A673 (cell line): Measurements from ENCODE around the gene SLC25A26. TPM values are rescaled to one million over a fixed set of nuclear protein-coding genes. Genes with fewer than 3 reads are reported as not detected.

Source experiments
- BruUV-seq: library from RNA; stranded (reverse); fragments of 400-500 nt; replicated peaks from 2 replicates; lab custom pipeline; 2021; lab: Mats Ljungman, UMichigan
- CTCF ChIA-PET: fragments of 300-600 bp; sonication (Branson Sonifier 250); formaldehyde crosslinking; loops from one replicate; lab custom pipeline; 2022; ENCODE audit warnings: antibody characterized with exemption; lab: Charles Lee
- POLR2A ChIA-PET: fragments of 300-600 bp; sonication (Branson Sonifier 250); formaldehyde crosslinking; loops from one replicate; lab custom pipeline; 2022; ENCODE audit warnings: antibody characterized with exemption; ENCODE audit not compliant: low non-redundant PET; lab: Charles Lee
- DNase-seq: peaks from one replicate; pipeline ENCODE4 v3.0.0-alpha.2; 2015; ENCODE audit warnings: low spot score
- H3K27ac ChIP-seq: fragments of 200-600 bp; sonication (generic); 2 replicates; pipeline ENCODE4 v1.5.1; 2016; ENCODE audit warnings: mixed run types, low read depth, mild to moderate bottlenecking, mixed read lengths, antibody characterized with exemption, low read length; ENCODE audit not compliant: poor library complexity, severe bottlenecking
- H3K27me3 ChIP-seq: fragments of 200-600 bp; sonication (generic); replicated peaks from 2 replicates; pipeline ENCODE4 v1.6.1; 2017; ENCODE audit warnings: mixed run types, low read depth, mild to moderate bottlenecking, mixed read lengths, antibody characterized with exemption, low read length; ENCODE audit not compliant: insufficient read depth, poor library complexity
- H3K36me3 ChIP-seq: fragments of 200-600 bp; sonication (generic); 2 replicates; pipeline ENCODE4 v1.6.1; 2016; ENCODE audit warnings: mixed run types, mild to moderate bottlenecking, mixed read lengths, antibody characterized with exemption, low read length; ENCODE audit not compliant: insufficient read depth, poor library complexity, severe bottlenecking
- H3K4me1 ChIP-seq: fragments of 200-600 bp; sonication (generic); 2 replicates; pipeline ENCODE4 v1.6.1; 2017; ENCODE audit warnings: mixed run types, mild to moderate bottlenecking, mixed read lengths, antibody characterized with exemption, low read length; ENCODE audit not compliant: insufficient read depth, poor library complexity, severe bottlenecking
- H3K4me3 ChIP-seq: fragments of 200-600 bp; sonication (generic); 2 replicates; pipeline ENCODE4 v1.5.1; 2016; ENCODE audit warnings: low read depth, mixed run types, mild to moderate bottlenecking, mixed read lengths, low read length; ENCODE audit not compliant: poor library complexity, severe bottlenecking
- H3K9me3 ChIP-seq: fragments of 200-600 bp; sonication (generic); 2 replicates; pipeline ENCODE4 v1.6.1; 2016; ENCODE audit warnings: mixed run types, low read depth, mild to moderate bottlenecking, mixed read lengths, antibody characterized with exemption, low read length; ENCODE audit not compliant: poor library complexity, severe bottlenecking
- EZH2 ChIP-seq: fragments of 200-600 bp; sonication (generic); IDR thresholded peaks from 2 replicates; pipeline ENCODE4 v1.6.1; 2017; ENCODE audit warnings: borderline replicate concordance, low read depth, mild to moderate bottlenecking, mixed read lengths, antibody characterized with exemption, low read length; ENCODE audit not compliant: poor library complexity, severe bottlenecking
- intact Hi-C: fragments of 100-400 bp; cut with micrococcal nuclease; formaldehyde crosslinking; loops from one replicate; pipeline ENCODE4 v1.10.0; 2022; ENCODE audit not compliant: unreplicated experiment
- total RNA-seq: library from RNA; stranded (reverse); gene quantifications from 2 replicates; pipeline ENCODE4 v1.2.3, GENCODE V29; 2021
- TF ChIP-seq, protein P1 (sequence below): fragments of 300-800, 200-600 bp; sonication (generic); conservative IDR thresholded peaks from 2 replicates; pipeline ENCODE4 v1.5.1; 2017; ENCODE audit warnings: low read depth, mild to moderate bottlenecking, antibody characterized with exemption, low read length, moderate library complexity, mixed read lengths

The SLC25A26 gene
- total RNA-seq, 1 experiment from 2014 or later = 8.9 TPM

DNA sequence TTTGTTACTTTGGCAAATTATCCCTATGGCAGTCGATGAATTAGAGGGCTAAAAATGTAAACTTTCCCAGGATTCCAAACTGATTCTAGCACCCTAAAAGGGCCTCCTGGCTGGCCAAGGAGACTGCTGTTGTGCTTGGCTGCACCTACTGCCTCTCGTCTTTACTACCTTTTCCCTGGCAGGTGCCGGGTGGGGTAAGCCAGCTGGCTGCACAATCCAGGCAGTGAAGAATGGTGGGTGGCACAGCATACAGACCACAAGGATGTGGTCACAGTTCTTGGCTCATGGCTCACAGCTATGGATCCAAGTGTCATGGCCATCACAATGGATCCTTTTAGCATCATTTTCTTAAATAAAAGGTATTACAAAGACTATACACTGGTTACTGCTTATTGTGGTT, 20.7 kb upstream of the SLC25A26 start:
- H3K4me1 ChIP-seq = peaks cover 5% of the 10 kb centered on the region
- no peaks in the 10 kb centered on the region for H3K36me3 ChIP-seq
- CTCF ChIA-PET = no interaction called here
- H3K4me3 ChIP-seq = no peak overlapping the region
- no peaks in the 10 kb centered on the region for H3K27me3 ChIP-seq
- H3K27ac ChIP-seq = no peak overlapping the region
- H3K9me3 ChIP-seq = no peaks in the 10 kb centered on the region
- BruUV-seq = no TSS peak
- TF ChIP-seq, protein P1, sequence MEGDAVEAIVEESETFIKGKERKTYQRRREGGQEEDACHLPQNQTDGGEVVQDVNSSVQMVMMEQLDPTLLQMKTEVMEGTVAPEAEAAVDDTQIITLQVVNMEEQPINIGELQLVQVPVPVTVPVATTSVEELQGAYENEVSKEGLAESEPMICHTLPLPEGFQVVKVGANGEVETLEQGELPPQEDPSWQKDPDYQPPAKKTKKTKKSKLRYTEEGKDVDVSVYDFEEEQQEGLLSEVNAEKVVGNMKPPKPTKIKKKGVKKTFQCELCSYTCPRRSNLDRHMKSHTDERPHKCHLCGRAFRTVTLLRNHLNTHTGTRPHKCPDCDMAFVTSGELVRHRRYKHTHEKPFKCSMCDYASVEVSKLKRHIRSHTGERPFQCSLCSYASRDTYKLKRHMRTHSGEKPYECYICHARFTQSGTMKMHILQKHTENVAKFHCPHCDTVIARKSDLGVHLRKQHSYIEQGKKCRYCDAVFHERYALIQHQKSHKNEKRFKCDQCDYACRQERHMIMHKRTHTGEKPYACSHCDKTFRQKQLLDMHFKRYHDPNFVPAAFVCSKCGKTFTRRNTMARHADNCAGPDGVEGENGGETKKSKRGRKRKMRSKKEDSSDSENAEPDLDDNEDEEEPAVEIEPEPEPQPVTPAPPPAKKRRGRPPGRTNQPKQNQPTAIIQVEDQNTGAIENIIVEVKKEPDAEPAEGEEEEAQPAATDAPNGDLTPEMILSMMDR = 0 out of 2 replicates have a peak, but pooled peaks have one; percentile 16
- TF ChIP-seq EZH2 = no peak
- peak; percentile 23 for DNase-seq
- intact Hi-C loops = no loop called here
- POLR2A ChIA-PET = no interaction called here

- Histone ChIP-seq H3K4me3 (no peak overlapping the region), H3K27ac (no peak overlapping the region), H3K36me3 (no peaks in the 10 kb centered on the region), H3K27me3 (no peaks in the 10 kb centered on the region), H3K9me3 (no peaks in the 10 kb centered on the region), H3K4me1 (peaks cover 5% of the 10 kb centered on the region)
- TF ChIP-seq, protein P1 = no peak
- TF ChIP-seq EZH2 = no peak
- no peak for DNase-seq
- POLR2A ChIA-PET = no interaction called here
- BruUV-seq = no TSS peak
- CTCF ChIA-PET = no interaction called here
- intact Hi-C loops = no loop called here
These were observed 20.0 kb upstream of the SLC25A26 start for GRCh38 chr3:66200786-66201185.

DNA sequence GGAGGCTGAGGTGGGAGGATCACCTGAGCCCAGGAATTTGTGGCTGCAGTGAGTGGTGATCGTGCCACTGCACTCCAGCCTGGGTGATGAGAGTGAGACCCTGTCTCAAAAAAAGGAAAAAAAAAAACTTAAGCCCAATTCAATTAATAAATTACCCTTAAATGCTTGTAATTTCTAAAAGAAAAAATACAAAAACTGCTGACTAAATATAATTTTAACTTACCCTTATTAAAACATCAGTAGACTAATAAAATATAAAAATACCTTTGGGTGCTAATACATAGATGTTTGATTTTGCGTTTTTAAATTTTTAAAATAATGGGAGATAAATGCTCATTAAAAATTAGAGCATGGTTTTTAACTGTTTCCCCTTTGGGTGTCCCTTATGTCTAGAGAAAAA, 17.5 kb upstream of the SLC25A26 start:
- BruUV-seq = no TSS peak
- Histone ChIP-seq H3K4me1 (no peaks in the 10 kb centered on the region), H3K27me3 (no peaks in the 10 kb centered on the region), H3K27ac (no peak overlapping the region), H3K36me3 (no peaks in the 10 kb centered on the region), H3K4me3 (no peak overlapping the region), H3K9me3 (no peaks in the 10 kb centered on the region)
- intact Hi-C loops = no loop called here
- POLR2A ChIA-PET = no interaction called here
- CTCF ChIA-PET = interaction anchor here (0.7 kb wide), 1 partner anchor 764 kb away, joined by 4 read pairs; no protein-coding TSS in a partner anchor
- no peak for DNase-seq
- TF ChIP-seq, protein P1 = no peak
- TF ChIP-seq EZH2 = no peak
